GM19043 (cell line): ENCODE results near the gene BTBD17.

Source experiments
- ATAC-seq: cut with Tn5 transposase; IDR thresholded peaks from one replicate; pipeline ENCODE4 v1.9.1; 2021; ENCODE audit warnings: low read depth; ENCODE audit not compliant: unreplicated experiment

BTBD17 gene

DNA sequence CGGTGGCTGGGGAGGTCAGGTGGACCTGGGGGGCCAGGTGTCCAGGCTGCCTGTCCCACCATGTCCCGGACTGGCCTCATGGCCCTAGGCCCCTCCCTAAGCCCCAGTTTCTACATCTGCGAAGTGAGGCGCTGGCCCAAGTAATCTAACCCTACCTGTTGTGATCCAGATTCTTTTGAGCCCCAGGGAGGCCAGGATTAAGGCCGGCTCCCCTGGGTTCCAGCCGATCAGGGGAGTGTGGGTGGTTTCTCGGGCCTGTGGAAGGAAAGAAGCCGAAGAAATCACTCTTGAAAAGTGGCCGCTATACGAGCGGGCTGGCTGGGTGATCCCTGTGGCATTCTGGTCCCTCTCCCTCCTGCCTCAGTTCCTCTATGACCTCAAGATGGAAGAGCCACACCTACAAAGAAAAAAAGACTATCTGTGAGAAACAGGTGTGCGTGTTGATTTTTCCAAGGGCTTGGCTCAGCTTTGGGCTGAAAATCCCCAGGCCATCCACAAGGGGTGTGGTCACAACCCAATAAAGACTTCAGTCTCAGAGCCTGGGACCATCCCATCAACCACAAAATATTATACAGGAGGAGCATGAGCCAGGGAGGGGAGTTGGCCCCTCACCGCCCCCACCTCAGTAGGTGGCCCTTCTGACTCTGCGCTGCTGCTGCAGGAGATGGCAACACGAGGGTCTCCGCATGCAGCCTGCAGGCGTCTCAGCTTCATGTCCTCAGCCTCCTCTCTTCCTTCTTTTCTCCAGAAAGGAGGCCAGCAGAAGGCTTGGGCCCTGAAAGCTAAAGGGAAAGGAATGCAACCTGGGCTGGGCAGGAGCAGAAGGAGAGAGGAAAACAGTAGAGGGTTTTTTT, 25.9 kb upstream of the BTBD17 start:
- ATAC-seq: no peak

DNA sequence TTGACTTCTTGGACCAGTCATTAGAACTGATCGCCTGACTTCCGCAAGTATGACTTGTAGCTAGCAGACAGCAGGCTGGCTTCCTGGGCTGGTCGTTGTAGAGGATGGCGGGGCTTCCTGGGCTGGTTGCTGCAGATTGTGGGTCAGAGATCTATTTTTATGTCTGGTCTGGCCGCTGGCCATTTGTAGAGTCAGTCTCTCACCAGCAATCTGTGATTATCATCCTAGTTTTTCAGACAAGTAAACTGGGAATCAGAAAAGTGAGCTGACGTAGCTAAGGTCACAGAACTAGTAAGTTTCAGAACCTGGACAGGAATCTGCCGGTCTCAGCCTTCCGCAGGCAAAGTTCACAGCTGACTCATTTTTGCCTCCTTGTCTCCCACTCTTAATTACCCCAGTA, 24.7 kb upstream of the BTBD17 start:
- no peak for ATAC-seq

DNA sequence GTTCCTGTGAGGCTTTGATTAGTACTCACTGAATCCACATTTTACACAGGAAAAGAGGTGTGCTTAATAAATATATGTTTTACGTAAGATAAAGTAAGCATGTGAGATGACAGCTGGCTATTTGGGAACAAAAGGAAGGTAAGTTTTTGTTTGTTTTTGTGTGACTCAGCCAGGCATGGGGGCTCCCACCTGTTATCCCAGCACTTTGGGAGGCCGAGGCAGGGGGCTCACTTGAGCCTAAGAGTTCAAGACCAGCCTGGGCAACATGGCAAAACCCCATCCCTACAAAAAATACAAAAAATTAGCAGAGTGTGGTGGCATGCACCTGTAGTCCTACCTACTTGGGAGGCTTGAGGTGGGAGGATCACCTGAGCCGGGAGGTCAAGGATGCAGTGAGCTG, 23.5 kb upstream of the BTBD17 start:
- ATAC-seq: no peak

DNA sequence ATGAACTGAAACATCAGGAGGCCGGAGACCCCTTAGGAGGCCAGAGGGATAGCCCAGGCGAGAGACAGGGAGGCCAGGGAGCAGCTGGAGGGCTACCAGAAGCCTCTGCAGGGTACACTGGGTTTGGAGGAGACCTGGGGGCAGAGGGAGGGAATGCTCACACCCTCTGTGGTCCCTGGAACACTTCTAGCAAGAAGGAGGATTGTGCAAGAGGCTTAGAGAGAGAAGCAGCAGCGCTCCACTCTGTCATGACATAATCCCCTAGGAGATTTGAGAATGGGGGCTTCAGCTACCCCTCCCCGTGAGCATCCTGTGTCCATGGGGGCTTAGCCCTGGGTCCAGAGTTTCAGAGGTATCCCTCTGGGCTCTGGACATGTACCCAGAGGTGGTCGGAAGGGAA, 21.5 kb upstream of the BTBD17 start:
- ATAC-seq: no peak

DNA sequence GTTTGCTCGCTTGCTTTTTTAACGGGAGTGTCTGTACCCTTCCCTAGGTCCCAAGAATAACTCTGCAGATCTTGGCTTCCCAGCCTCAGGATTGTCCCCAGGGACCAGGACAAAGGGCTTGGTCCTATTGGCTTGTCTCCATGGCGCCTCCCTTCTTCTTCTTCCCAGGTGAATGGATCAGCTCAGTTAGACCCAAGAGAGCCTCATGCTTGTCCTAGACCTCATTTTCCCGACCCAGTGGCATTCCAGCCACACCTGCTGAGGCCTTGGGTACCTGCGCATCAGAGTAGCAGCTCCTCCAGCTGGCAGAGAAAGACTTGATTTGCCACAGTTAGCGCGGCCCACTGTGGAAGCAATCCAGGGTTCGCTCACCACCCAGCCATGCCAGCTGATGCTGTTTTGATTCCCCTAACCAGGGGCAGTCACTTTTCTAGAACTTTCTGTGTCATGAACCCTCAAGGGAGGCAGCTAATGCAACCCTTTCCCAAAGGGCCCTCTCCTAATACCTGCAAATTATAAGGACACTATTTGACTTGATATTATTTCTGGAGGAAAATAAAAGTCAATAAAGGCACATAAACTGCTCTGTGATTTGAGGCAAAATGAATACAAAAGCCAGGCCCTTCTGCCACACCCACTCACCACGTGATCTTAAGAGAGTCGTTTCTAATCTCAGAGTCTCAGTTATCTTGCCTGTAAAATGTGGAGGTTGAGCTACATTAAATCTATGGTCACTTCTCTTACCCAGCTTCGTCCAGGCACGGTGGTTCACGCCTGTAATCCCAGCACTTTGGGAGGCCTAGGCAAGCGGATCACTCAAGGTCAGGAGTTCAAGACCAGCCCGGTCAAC, 19.5 kb upstream of the BTBD17 start:
- ATAC-seq: no peak

DNA sequence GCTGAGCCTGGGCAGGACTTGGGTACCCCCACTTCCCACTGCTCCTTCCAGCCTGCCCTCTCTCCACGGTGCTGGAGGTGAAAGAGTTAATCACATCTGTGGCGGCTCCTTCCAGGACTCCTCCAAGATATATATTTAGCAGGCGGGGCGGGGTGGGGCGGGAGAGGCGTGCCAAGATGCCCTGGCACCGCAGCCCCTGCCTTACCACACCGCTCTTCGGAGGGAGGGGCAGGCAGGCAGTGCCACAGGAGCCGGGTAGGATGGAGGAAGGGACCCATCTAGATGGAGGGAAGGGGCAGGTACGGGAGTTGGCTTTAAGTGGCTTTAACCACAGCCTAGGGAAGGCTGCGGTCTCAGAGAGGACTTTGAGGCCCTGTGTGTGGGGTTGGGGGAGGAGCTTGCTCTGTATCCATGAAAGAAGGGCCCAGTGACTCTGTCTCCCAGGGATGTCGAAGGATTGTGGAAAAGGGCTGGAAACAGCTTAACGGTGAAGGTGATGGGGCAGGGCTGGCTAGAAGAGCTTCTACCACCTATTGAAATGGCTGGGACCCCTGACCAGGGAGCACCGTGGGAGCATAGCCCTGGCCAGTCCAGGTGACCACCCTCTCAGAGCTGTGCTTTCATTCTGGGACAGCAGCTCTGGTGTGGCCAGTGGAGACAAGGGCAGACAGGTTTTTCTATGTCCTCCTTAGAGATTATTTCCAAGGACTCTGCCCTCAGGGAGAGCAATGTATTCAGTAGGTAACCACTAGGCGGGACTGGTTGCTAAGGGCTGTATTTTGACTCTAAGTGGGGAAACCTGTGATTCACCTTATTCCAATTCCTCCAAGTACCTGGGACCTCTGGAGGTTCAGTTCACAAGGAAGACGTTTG, 18.7 kb upstream of the BTBD17 start:
- ATAC-seq: no peak

DNA sequence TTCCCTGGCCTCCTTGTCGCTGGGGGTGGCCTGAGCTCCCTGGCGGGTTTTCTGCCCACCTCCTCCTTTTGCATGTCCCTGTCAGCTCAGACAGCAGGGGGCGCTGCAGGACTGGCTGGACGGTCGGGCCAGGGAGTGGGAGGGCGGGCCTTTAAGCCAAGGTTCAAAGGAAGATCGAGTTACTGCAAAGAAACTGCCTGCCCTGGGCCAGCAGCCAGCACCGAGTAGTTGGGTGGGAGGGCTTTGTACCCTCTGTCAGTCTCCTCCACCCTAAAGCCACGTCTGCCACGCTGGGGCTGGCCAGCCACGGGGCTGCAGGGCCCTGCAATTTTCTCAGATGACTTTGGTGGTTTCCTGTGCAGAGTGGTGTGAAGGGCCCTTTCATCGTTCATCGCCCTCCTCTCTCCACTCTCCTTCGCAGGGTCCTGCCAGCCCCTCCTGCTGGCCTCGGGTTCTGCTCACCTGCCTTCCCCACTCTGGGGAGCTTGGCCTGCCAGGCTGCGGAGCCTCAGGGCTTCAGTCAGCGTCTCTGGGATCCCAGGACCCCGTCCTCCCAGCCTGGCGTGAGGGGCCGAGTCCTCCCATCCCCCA, 17.9 kb upstream of the BTBD17 start:
- no peak for ATAC-seq

DNA sequence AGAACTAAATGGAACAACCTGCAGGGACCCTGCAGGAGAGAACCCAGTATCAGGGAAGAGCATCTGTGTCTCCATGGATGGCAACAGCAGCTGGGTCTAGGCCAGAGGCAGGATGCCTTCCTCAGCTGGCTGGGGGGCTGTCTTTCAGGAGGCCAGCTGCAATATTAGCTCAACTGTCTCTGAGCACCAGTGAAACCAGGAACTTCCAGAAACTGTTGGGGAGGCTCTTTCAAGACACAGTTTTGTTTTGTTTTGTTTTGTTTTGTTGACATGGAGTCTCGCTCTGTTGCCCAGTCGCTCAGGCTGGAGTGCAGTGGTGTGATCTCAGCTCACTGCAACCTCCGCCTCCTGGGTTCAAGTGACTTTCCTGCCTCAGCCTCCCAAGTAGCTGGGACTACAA, 13.2 kb upstream of the BTBD17 start:
- ATAC-seq: no peak

DNA sequence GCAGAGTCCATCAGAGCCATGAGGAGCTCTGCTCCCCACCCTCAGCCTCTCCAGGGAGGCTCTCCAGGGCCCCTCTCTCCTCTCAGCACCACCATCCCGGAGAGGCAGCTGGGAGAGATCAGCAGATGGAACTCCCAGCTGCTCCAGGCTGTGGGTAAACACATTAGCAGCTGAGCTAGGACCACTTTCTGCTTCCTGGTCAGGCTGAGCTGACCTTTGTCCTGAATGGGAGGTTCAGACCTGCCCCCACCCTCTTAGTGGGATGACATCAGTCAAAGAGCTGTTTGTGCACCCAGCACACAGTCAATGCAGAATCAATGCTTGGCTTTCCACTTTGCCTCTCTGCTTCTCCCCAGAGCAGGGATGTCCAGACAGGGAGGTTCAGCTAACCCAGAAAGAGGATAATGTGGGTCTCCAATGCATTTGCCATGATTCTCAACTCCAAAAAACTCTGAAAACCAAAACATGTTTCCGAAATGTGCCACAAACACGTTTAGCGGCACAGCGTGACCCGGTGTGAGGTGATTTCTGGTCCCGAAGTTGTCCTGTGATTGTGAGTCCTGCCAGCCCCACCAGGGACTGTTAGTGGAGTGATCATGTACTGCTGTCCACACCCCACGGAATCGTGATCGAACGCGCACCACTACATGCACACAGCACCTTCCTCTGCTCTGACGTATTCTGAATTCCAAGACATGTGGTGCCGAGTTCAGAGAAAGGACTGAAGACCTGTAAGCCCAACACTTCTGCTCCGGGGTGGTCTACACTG, 12.4 kb upstream of the BTBD17 start:
- no peak for ATAC-seq

DNA sequence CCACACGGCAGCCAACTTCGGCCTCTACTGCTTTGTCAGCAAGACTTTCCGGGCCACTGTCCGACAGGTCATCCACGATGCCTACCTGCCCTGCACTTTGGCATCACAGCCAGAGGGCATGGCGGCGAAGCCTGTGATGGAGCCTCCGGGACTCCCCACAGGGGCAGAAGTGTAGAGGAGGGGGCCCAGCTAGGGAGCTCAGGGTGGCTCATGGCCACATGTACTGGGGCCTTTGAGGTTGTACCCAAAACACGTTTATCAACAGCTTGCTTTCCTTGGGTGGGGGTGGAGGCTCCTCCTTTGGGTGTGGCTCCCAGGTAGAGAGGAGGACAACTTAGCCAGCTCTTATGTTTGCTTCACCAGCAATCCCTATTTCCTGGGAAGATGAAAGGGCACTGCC, 10.8 kb upstream of the BTBD17 start:
- no peak for ATAC-seq

DNA sequence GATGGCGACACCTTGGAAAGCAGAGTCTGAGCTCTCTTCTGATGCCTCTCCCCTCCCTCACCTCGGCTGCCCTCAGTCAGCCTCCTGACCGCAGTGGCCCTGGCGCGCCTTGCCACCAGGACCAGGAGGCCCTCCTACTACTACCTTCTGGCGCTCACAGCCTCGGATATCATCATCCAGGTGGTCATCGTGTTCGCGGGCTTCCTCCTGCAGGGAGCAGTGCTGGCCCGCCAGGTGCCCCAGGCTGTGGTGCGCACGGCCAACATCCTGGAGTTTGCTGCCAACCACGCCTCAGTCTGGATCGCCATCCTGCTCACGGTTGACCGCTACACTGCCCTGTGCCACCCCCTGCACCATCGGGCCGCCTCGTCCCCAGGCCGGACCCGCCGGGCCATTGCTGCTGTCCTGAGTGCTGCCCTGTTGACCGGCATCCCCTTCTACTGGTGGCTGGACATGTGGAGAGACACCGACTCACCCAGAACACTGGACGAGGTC, 10.0 kb upstream of the BTBD17 start:
- ATAC-seq: no peak

DNA sequence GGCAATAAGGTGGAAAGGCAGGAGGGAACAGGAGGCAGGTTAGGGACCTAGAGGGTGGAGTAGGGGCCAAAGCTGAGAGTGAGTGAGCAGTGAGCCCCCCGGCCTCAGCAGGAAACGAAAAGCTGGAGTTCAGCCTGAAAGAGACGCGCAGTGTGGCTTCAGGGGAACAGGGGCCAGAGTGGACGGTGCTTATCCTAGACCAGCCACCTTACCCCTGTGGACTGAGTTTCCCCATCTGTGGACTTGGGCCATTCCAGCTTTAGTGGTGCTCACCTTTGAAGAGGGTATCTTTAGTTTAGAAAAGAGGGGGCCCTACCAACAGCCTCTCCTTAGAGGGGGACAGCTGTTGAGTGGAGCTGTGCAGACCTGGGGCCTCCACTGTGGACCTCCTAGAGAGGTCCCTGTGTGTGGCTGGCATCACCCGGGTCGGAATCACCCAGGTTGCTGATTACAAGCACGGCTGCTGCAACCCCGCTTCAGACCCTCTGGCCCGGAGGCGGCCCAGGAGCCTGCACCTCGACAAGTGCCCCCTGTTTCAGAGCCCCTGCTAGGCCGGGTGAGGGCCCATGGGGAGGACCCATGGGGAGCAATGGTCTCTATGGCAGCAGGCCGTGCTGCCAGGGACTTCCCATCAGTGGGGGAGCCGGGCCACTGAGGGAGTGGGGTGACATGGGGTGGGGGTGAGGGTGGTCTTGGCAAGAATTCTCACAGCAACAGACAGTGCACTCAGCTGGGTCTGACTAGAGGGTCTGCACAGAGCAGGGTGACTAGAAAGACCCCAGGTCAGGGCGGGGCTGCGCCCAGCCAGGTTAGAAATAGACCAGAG, 8.2 kb upstream of the BTBD17 start:
- ATAC-seq: no peak

DNA sequence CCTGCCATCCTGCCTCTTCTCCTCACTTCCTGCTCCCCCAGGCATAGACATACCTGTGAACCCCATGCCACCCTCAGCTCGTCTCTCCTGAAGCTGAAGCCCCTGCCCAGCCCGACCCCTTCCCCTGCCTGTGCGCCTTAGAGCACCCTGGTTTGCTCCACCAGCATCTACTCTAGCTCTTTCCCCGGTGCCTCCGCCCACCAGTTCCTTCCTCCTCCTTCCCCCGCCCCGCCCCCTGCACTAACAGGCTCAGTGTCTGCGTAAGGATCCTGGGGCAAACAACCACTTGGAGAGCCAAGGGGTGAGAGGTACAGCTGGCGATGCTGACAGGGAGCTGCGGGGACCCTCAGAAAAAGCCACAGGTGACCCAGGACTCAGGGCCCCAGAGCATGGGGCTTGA, 7.6 kb upstream of the BTBD17 start:
- ATAC-seq: no peak

DNA sequence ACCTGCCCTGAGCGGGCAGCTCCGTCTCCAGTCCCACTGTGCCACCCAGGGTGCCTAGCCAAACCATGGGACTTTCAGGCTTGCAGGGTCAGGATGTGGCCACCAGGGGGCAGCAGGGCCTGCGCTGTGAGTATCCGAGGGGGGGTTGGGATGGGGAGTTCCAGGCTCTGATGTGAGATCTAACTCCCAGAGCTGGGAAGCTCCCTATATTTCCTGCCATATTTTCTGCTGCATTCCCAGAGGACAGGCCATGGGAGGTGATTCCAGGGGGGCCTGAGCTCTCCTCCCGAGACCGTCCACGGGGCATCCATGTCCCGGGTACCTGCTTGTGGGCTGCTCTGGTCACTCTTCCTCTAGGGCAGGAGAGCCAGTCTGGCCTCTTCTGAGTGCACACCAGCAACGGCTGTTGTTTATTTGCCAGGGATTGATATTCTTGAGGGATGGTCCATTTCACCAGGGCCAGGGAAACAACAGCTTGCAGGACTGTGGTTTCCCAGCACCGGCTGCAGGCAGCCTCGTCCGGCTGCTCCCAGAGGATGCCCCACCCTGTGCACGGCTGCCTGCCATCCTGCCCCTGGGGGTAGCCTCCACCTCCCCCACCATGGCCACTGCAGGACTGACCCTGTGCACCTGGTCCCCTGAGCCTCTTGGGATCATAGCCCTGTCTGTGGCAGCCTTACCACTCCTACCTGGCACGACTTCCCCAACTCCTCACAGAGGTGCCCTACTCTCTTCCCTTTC, 6.8 kb upstream of the BTBD17 start:
- ATAC-seq: no peak

DNA sequence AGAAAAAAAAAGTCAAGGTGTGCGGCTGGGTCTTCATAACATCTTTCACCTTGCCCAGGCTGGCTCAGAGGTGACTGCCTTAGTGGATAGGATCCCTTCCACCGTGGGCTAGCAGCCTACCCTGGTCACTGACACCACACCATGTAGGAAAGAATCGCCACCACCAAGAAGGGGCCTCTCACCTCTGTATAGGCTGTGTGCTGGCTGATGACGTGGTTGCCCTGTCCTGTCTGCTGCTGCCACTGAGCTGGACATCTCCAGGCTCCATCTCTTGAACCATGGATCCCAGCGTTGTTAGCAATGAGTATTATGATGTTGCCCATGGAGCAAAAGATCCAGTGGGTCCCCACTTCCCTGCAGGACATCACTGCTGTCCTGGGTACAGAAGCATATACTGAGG, 5.5 kb upstream of the BTBD17 start, which contains the start of gene GPR142:
Gene GPR142, plus strand, starts transcription at position 301 of the 400 bp plus-strand sequence. CDS start 2,035 bp downstream, outside the sequence.
- no peak for ATAC-seq

DNA sequence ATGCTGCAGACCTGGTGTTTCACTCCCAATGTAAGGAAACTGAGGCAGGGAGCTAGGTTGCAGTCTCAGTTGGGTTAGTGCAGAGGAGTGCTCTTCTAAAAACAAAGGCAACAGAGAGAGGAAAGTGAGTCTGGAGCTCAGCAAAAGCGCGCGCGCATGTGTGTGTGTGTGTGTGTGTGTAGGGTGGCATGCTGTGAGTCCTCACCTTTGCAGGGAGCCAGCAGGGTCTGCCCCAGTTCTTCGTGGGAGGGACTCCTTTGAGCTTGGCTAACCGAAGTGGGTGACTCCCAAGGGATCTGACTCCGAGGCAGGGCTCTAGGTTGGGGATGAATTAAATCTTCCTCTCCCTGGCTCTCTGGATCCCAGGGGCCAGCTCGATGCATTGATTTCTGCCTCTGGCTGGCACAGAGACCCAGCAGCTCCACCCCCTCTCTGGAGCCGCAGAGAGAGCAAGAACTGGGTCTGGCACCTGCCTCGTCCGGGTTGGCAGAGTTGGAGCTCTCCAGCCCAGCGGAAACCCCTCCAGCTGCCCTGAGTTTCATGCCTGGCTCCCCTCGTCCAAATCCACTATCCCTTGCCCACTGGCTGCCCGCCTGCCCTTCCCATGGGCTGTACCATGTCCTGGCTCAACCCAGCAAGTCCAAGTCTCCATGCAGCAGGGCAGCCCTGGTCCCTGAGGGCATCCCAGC, 1.3 kb upstream of the BTBD17 start:
- no peak for ATAC-seq

DNA sequence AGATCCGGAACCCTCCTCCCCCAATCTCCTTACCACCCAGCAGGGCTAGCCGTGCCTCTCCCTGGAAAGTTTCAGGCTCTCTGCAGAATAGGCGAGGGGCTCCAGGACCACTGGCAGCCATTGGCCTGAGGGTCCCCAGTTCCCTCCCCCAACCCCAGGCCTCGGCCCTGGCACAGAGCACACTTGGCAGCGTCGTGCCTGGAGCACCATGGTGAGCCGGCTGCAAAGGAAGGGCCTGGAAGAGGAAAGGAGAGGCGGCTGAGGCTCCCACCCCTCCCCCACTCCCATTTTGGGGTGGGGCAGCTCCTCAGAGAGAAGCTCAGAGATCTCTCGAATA, 369 bp upstream of the BTBD17 start:
- no peak for ATAC-seq

DNA sequence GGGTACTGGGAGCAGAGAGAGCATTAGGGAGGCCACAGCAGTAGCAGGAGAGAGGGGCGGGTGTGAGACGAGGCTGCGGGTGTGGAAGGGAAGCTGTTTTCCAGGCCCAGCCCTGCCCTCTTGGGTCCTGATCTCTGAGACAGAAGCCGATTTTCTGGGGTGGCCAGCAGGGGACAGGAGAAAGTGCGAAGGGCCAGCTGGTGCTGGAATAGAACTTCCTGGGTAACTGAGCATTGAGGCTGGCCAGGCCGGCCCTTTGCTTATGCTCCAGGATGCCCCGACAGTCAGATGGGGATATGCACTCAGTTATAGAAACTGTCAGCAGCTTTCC, 804 bp downstream of the BTBD17 start:
- no peak for ATAC-seq
